ENCODE data around the gene ZNF175.

DNA sequence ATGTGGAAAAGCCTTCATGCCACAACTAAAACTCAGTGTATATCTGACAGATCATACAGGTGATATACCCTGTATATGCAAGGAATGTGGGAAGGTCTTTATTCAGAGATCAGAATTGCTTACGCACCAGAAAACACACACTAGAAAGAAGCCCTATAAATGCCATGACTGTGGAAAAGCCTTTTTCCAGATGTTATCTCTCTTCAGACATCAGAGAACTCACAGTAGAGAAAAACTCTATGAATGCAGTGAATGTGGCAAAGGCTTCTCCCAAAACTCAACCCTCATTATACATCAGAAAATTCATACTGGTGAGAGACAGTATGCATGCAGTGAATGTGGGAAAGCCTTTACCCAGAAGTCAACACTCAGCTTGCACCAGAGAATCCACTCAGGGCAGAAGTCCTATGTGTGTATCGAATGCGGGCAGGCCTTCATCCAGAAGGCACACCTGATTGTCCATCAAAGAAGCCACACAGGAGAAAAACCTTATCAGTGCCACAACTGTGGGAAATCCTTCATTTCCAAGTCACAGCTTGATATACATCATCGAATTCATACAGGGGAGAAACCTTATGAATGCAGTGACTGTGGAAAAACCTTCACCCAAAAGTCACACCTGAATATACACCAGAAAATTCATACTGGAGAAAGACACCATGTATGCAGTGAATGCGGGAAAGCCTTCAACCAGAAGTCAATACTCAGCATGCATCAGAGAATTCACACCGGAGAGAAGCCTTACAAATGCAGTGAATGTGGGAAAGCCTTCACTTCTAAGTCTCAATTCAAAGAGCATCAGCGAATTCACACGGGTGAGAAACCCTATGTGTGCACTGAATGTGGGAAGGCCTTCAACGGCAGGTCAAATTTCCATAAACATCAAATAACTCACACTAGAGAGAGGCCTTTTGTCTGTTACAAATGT lies 16.4 kb downstream of the ZNF175 start:
- TF ChIP-seq TAF1 (IDR thresholded peaks at IDR 0.05; ENCODE audit: control insufficient read depth, extremely low read depth, insufficient read depth, low read length, severe bottlenecking) (no peak), RNF2 (IDR thresholded peaks at IDR 0.05) (no peak), NR2C1 (IDR thresholded peaks at IDR 0.05) (no peak), NR2C1 (tag; IDR thresholded peaks at IDR 0.05) (no peak), SIN3A (IDR thresholded peaks at IDR 0.05; ENCODE audit: borderline replicate concordance in 2 of 2, control insufficient read depth in 1 of 2, low read depth in 2 of 2, low read length in 2 of 2) (no peak), BCL6 (CRISPR knock-in tag; IDR thresholded peaks at IDR 0.05) (no peak)
- TF ChIP-seq, protein P1, sequence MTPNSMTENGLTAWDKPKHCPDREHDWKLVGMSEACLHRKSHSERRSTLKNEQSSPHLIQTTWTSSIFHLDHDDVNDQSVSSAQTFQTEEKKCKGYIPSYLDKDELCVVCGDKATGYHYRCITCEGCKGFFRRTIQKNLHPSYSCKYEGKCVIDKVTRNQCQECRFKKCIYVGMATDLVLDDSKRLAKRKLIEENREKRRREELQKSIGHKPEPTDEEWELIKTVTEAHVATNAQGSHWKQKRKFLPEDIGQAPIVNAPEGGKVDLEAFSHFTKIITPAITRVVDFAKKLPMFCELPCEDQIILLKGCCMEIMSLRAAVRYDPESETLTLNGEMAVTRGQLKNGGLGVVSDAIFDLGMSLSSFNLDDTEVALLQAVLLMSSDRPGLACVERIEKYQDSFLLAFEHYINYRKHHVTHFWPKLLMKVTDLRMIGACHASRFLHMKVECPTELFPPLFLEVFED (CRISPR knock-in tag; conservative IDR thresholded peaks at IDR 0.05), result no peak
- TF ChIP-seq, protein P2, sequence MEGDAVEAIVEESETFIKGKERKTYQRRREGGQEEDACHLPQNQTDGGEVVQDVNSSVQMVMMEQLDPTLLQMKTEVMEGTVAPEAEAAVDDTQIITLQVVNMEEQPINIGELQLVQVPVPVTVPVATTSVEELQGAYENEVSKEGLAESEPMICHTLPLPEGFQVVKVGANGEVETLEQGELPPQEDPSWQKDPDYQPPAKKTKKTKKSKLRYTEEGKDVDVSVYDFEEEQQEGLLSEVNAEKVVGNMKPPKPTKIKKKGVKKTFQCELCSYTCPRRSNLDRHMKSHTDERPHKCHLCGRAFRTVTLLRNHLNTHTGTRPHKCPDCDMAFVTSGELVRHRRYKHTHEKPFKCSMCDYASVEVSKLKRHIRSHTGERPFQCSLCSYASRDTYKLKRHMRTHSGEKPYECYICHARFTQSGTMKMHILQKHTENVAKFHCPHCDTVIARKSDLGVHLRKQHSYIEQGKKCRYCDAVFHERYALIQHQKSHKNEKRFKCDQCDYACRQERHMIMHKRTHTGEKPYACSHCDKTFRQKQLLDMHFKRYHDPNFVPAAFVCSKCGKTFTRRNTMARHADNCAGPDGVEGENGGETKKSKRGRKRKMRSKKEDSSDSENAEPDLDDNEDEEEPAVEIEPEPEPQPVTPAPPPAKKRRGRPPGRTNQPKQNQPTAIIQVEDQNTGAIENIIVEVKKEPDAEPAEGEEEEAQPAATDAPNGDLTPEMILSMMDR (IDR thresholded peaks at IDR 0.05 in 2 of 3, conservative IDR thresholded peaks at IDR 0.05 in 1 of 3; ENCODE audit: insufficient read depth in 2 of 3, low read depth in 1 of 3, low read length in 3 of 3), result no peak
- TF ChIP-seq, protein P3, sequence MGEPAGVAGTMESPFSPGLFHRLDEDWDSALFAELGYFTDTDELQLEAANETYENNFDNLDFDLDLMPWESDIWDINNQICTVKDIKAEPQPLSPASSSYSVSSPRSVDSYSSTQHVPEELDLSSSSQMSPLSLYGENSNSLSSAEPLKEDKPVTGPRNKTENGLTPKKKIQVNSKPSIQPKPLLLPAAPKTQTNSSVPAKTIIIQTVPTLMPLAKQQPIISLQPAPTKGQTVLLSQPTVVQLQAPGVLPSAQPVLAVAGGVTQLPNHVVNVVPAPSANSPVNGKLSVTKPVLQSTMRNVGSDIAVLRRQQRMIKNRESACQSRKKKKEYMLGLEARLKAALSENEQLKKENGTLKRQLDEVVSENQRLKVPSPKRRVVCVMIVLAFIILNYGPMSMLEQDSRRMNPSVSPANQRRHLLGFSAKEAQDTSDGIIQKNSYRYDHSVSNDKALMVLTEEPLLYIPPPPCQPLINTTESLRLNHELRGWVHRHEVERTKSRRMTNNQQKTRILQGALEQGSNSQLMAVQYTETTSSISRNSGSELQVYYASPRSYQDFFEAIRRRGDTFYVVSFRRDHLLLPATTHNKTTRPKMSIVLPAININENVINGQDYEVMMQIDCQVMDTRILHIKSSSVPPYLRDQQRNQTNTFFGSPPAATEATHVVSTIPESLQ (CRISPR knock-in tag; IDR thresholded peaks at IDR 0.05), result no peak
- TF ChIP-seq, protein P4, sequence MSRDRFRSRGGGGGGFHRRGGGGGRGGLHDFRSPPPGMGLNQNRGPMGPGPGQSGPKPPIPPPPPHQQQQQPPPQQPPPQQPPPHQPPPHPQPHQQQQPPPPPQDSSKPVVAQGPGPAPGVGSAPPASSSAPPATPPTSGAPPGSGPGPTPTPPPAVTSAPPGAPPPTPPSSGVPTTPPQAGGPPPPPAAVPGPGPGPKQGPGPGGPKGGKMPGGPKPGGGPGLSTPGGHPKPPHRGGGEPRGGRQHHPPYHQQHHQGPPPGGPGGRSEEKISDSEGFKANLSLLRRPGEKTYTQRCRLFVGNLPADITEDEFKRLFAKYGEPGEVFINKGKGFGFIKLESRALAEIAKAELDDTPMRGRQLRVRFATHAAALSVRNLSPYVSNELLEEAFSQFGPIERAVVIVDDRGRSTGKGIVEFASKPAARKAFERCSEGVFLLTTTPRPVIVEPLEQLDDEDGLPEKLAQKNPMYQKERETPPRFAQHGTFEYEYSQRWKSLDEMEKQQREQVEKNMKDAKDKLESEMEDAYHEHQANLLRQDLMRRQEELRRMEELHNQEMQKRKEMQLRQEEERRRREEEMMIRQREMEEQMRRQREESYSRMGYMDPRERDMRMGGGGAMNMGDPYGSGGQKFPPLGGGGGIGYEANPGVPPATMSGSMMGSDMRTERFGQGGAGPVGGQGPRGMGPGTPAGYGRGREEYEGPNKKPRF (IDR thresholded peaks at IDR 0.05; ENCODE audit: low read depth, low read length), result no peak

Data from K562 (cell line).